Measurements from ENCODE around the gene MAB21L2.

MAB21L2 gene

DNA sequence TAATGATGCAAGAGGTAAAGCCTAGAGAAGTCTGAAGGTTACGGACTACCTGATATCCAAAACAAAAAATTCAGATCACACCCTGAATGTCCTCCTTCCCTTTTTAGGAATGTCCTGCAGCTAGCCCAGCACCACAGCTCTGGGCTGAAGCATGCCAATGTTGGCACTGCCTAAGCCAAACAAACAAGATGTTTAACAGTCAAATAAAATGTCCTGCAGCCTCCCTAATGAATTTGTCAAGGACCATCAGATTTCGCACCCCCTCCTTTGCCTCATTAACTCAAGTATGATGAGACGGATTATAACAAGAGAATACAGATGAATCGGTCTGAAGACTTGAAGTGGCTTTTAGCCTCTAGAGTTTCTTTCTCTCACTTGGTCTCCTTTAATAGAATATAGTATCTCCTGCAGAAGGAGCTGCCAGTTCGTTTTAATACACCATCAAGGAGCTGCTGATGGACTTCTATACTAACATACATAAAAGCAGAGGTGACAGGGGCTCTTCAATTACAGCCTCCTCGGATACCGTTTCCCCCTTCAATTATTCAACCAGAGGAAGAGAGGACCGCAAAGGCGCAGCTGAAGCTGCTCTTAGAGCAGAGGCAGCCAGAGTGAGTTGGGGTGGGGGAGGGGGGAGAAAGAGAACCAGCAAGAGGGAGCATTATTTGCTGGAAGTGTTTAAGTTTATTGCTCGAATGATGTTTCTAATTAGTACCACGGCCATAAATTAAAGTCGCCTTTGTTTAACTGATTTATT is 3.0 kb upstream of the MAB21L2 start:
- DNase-seq = no peak

DNA sequence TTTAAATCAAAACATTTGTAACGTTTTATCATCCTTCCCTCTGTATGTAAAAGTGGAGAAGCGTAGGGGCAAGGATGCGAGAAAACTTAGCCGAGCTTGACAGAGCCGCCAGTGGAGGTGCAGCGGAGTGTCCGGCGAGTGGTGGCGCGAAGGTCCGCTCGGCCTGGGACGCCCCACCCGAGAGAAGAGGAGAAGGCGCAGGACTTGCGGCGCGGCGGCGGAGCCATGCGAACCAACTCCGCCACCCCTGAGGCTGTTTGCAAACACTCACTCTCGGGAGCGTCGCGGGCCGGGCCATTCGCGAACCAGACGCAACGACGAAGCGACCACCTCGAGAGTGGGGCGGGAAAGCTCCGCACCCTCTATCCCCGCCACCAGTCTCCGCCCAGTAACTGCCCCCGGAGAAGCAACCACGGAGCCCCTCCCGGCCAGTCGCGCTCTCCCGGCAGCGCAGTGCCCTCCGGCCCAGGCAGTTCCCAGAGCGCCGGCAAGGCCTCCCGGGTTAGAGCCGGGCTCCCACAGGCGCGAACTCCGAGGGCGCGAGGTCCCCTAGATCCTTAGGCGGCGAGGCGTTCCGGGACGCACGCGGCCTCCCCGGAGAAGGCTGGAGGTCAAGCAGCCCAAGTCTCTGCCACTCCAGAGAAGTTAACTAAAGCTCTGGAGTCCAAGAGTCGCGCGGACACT is 2.3 kb upstream of the MAB21L2 start:
- DNase-seq = no peak

DNA sequence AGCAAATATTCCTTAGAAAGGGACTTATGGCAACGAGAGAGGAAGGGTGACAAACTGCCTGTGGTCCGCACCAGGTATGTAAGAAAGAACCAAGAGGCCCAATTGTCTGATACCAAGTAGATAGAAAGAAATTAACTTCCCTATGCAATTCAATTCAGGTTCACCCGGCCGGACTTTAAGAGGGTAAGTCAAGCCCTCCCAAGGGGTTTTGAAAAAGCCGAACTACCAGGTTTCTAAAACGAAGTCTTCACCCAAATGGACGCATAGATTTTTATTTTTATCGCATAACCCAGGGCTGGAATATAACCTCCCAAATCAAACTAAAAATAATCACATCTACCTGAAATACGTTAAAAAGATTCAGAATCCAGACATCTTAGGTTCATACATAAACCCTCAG is 1.6 kb upstream of the MAB21L2 start:
- DNase-seq = no peak

DNA sequence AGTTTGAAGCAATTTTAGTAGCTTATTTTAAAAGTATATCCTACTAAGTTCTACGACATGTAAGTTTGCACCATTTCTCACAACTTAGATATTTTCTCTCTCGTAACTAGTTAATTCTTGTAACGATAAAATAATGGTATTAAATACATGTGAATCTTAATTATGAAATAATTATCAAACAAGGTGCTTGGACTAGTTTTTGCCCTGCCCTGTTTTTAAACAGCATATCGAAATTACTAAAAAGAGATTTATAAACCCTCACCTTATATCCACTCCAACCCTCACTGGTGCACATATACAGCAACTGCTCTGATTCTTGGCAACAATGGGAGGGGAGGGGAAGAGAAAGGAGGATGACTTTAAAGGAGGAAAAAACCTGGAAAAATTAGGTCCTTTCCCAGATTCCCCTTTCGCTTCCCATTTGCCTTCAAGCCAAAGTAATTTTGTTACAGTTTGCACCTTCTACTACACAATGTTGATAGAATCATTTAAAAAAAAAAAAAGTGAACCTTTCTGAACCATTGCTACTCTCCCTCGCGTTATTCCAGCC is 820 bp upstream of the MAB21L2 start:
- DNase-seq = no peak

DNA sequence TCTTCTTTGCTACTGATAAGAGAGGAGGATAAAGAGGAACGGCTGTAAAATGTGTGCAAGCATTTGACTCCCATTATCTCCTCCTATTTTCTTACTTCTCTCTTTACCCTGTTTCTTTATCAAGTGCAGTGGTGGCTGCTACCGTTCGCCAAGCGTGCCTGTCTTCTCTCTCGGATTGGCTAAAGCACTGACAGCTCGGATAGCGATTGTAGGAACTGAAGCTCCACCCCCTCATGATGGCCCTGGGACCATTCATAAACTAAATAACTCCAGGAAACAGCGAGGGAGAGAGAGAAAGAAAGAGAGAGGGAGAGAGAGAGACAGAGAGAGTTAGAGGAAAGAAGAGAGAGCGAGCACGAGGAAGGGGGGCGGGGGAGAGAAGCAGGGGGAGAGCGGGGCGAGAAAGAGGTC is 305 bp upstream of the MAB21L2 start:
- no peak for DNase-seq

DNA sequence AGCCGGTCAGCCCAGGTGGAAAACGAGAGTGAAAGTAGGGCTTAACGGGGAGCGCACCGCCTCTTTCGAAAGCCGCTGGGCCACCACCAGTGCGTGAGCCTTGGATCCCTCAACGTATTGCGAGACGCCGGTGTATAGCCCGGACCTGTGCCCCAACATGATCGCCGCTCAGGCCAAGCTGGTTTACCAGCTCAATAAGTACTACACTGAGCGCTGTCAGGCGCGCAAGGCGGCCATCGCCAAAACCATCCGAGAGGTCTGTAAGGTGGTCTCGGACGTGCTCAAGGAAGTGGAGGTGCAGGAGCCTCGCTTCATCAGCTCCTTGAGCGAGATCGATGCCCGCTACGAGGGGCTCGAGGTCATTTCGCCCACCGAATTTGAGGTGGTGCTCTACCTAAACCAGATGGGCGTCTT is 929 bp downstream of the MAB21L2 start:
- no peak for DNase-seq

DNA sequence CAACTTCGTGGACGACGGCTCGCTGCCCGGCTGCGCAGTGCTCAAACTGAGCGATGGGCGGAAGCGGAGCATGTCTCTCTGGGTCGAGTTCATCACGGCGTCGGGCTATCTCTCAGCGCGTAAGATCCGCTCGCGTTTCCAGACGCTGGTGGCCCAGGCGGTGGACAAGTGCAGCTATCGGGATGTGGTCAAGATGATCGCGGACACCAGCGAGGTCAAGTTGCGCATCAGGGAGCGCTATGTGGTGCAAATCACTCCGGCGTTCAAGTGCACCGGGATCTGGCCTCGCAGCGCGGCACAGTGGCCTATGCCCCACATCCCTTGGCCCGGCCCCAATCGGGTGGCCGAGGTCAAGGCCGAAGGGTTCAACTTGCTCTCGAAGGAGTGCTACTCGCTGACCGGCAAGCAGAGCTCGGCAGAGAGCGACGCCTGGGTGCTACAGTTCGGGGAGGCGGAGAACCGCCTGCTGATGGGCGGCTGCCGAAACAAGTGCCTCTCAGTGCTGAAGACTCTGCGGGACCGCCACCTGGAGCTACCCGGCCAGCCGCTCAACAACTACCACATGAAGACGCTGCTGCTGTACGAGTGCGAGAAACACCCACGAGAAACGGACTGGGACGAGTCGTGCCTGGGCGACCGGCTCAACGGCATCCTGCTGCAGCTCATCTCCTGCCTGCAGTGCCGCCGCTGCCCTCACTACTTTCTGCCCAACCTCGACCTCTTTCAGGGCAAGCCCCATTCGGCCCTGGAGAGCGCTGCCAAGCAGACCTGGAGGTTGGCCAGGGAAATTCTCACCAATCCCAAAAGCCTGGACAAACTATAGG is 1.5 kb downstream of the MAB21L2 start:
- DNase-seq = no peak

DNA sequence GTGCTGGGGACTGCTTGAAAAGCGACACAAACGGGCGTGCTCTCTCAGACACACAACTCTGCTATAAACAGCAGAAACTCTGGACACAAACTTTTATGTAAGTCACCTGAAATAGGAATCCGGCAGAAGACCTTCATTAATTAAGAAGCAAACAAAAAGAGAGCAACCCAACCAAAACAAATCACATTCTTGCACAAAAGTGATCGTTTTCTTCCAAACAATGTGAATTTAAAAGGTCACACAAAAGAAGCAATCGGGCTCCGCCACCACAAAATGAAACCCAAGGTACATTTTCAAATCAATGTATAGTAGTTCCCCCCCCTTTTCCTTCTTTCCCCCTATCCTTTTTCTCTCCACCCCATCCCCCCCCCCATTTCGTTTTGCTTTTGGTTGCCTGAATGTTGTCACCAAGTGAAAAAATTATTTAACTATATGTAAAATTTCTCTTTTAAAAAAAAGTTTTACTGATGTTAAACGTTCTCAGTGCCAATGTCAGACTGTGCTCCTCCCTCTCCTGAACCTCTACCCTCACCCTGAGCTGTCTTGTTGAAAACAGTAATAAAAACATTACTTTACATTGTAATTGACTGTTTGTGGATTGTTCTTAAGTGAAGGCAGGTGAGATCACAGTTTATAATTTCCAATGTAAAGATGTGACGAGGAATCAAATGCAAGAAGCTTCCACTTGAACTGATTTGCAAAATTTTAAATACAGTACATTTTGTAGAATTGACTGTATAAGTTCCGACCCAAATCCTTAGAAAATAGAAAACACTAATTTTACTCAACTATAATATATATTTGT is 2.4 kb downstream of the MAB21L2 start:
- no peak for DNase-seq

DNA sequence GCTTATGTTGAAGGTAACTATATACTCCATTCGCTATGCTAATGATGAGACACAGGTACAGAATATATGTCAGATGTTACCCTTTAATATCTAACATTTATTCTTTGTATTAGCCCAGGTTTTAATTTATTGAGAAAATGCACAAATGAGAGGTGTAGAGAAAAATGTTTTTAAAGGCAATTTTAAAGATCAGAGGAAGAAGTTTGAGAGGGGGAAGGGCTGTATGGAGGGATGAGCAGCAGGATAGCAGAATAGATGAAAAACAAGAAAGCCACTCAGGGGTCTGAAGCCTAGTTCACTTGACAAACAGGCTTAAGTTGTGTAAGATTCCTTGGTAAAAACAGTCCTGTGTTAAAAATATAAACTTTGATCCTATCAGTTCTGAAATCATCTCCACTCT is 3.7 kb downstream of the MAB21L2 start:
- DNase-seq = no peak

DNA sequence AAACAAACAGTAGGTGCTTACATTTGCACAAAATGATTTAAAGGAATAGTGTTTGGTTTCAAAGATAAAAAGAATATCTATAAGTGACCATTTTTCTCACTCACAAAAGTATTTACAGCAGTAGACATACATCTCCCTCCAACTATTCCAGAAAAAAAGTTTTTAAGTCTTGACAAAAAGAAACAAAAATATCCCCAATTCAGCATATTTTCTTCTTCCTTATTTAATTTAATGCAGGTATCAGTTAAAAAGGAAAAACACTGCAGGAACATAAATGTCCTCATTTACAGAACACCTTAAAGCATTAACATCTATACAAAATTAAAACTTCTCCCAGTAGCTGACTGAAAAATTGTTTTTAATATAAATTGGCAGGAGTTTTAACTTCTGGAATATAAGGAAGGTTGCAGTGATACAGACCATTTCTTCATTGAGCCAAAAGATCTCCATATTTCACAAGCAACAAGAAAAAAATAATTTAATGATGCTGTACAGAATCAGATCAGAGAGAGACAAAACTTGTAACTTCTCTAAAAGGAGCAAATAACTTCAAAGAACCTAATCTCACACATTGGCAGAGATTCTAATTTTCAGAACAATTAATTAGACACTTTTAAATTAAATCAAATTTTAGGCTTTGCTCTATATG is 4.3 kb downstream of the MAB21L2 start:
- no peak for DNase-seq

DNA sequence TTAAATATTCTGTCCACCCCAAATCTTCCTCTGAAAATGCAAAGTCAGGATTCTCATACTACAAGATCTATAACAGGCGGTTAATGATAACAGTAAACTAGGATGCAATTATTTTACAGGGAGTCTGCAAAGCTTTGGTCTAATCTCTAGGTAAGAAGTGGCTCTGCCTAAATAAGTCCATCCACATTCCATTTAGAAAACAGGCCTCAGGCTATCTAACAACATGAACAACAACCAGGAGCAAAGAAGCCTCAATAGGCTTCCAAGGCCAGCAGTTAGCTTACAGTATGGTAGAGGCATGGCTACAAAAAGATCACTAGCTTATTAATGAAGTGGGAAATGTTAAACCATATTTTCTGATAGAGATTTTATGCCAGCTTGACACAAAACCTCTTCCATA is 6.4 kb downstream of the MAB21L2 start:
- no peak for DNase-seq

DNA sequence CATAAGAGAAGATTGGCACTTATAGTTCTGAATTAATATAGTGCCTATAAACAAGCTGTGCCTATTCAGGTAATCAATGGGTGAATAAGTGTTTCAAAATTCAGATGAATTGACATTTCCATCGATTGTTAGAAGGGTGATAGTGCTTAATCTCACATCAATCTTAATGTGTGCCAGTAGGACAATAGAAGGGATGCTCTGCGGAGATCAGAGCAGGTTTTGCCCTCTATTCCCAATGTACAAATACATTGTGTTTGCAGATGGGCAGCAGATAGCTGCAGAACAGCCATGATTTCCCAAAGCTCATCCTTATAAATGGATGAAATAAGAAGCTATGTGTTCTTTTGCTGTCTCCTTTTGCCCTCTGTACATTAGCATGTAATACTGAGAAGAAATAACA is 7.2 kb downstream of the MAB21L2 start:
- DNase-seq = no peak

DNA sequence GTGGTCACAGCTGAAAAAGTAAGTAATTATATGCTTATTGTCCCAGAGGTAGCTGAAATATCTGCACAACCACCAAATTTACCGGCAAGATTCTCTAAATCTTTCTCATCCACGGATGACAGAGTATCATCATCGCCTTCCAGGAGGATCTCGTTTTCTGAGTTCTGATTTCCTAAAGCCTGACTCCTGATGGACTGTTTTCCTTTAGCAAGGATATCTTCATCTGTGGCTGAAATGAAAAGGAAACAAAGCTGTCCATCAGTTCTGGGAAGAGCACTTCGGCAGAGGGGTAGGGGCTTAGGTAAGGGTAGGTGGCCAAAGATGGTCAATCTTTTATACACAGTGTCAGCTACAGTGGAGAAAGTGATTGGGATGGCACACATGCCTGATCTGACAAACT is 8.7 kb downstream of the MAB21L2 start:
- no peak for DNase-seq

DNA sequence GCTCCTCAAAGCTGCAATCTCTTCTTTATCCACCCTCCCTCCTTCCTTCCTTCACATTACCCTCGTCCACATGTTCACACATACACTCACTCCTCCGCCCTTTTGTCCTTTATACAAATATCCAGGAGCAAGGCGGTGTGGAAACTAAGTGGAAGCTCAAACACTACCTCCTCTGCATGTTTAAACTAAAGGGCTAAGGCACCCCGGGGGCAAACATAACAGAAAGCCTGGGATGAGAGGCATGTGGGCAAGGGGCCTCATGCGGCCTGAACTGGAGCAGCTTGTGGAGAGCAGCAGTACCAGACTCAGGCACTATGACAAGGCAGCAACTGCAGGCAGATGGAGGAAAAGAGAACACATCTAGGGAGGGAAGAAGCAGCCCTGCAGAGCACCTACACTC is 9.5 kb downstream of the MAB21L2 start:
- no peak for DNase-seq

DNA sequence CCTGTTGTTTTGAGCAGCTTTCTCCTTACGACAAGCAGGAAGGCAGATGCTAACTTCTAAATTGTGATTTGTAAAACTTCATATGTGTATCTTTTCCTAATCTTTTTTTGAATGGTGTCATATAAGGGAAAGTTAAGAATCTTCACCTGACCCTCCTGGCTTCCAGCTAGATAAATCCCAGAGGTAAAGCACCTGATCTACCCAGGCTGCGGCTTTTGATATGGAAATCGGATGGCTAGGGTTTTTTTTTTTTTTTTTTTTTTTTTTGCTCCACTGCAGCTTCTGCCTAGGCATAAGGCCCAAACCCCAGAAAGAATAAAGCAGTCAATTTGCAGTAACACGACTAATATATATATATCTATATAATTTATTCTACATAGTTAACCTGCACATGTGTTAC is 10.0 kb downstream of the MAB21L2 start:
- DNase-seq = no peak

DNA sequence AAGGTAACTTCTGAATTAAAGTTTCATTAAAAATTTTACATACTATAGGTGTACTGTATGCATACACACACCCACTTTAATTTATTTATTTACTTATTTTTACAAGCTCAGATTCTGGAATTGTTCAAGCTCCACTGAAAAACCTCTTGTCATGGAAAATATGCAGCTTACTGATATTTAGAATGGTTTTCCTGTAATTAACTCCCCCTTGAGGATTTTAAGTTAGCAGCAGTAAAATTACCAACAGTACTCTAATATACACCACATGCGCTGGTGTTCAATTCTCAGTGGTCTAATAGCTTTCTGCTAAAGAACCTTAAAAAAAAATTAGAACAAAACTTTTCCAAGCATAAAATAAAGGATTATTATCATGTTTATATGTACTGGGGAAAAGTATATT is 12.0 kb downstream of the MAB21L2 start:
- no peak for DNase-seq

DNA sequence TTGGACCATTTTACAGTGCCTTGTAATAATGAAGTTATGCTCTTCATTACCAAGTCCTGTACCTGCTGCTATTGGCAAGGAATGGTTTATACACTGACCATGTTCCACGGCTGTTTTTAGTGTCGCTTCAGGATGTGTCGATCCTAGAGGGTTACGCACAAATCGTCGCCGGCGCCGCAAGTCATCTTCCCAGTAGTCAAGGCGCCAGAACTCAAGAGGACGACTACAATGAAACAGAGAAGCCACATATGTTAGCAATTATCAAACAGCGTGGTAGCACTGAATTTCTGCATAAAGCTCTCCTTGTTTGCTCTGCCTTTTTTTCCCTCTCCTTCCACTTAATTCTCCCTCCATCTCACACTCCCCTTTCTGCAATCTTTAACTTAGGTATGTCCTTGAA is 17.0 kb downstream of the MAB21L2 start:
- no peak for DNase-seq

DNA sequence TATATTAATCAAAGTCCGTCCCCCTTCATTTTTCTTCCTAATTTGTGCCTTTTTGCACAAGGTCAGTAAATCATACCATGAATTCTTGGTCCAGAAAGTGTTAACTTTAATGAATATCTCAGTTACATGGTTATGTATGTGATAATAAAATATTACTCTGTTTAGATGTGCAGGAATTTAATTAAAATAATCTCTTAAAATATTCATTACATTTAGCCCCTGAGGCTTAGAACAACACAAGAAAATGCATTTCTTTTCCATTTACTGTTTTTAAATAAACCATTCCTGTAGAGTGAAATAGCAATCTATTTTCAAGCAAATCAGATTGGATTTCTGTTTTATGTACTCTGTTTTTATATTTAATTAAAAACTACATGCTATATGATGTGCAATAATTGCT is 17.6 kb downstream of the MAB21L2 start:
- DNase-seq = no peak

DNA sequence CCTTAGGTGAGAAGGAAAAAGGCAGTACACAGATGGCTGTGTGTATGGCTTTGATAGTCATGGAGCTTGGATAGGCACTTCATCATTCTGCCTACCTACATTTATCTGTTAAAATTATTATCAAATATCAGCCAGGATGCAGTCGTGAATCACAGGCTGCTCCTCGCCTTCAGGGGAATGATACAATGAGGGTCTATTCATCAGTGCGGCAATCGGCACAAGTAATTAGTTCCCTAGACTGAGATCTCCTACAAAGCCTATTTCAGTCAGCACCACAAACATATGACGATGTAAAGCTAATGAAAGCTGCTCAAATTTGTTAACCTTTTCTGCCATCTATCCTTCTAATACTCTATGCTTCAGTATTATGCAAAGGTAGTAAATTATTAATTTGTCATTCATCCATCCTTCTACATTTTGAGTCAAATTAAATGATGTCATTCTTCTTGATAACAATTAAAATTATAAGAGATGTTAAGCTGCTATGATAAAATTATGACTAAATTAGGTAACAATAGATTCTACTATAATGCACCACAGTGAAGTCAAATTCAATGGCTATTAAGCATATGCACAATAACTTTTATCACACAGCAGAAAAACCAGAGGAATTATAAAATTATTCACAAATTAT is 19.0 kb downstream of the MAB21L2 start:
- DNase-seq = no peak

DNA sequence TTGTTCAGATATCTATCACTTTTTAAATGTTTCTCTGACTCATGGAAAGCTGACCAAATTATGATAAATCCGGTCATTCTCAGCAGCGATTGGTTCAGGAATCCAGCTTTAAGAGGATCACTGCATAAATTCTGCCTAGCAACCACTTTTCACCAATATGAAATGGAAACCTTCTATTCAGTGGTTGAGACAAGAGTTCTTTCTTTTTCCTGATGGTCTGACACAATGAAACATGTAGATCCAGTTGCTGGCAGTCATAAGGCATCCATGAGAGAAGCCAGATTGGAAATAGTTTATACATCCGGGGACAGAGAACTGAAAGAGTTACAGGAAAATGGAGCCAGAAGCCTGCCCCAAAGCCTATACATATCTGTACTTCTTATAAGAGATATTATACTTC is 27.2 kb downstream of the MAB21L2 start:
- DNase-seq = no peak

DNA sequence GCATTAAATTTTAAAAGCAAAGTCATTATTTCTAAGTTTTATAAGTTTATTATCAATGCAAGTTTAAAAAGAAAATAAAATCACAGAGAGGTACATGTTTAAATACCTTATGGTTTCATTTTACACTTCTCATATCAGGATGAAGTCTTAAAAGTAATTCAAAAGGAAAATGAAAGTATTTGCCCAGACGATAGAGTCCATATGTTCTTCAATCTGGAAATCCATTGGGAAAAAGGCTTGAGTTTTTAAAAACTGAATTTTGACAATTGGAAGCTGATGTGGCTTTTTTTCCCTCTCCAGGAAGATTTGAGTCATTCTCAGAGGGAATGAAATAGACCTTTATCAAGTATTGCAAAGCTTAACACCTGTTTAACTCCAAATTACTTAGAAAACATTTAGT is 37.1 kb downstream of the MAB21L2 start:
- DNase-seq = no peak

DNA sequence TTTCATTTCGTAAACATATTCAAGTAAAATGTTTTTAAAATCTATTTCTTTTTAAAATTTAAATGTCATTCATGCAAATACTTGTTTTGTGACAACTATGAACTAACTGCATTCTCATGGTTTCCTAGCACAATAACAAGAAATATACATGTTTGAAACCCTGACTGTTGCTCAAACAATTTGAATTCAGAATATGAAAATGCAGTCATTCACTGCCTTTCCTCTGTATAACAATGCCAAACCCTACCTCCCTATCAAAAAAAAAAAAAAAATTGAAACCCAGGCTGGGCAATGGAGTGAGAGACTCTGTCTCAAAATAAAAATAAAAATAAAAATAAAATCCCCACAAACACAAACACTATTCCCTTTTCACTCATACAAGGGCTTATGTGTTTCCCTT is 42.1 kb downstream of the MAB21L2 start:
- DNase-seq = no peak

All from CD4-positive, alpha-beta T cell treated with Interleukin-15 for 1 hour (primary cell).